NCI-H2107 treated with DMSO at 0.1 percent for 48 hours (cell line): Measurements from ENCODE around the gene TMOD2.

Experiments
- DNase-seq: peaks from one replicate; lab custom pipeline; 2025; ENCODE audit not compliant: unreplicated experiment; lab: John Stamatoyannopoulos, UW

The TMOD2 gene

GRCh38 chr15:51750792-51751696 lies at the start of gene TMOD2:
Gene TMOD2 (plus strand): TSS chr15:51751597. CDS start chr15:51766442, 14,845 bp downstream.
- DNase-seq = peak; percentile 19

- DNase-seq = no peak
Measured at GRCh38 chr15:51702710-51703109, 48.7 kb upstream of the TMOD2 start.

GRCh38 chr15:51706291-51706690 lies 45.1 kb upstream of the TMOD2 start:
- DNase-seq = no peak

- no peak for DNase-seq
Measured at GRCh38 chr15:51706926-51707608, 44.3 kb upstream of the TMOD2 start.

GRCh38 chr15:51708013-51708412 lies 43.4 kb upstream of the TMOD2 start:
- no peak for DNase-seq

- no peak for DNase-seq
Measured at GRCh38 chr15:51709031-51709430, 42.4 kb upstream of the TMOD2 start.

GRCh38 chr15:51714162-51714561 lies 37.2 kb upstream of the TMOD2 start:
- DNase-seq = no peak

GRCh38 chr15:51714911-51715310 lies 36.5 kb upstream of the TMOD2 start:
- no peak for DNase-seq

GRCh38 chr15:51718219-51718618 lies 33.2 kb upstream of the TMOD2 start:
- DNase-seq = peak; percentile 37

- no peak for DNase-seq
Measured at GRCh38 chr15:51718746-51719145, 32.7 kb upstream of the TMOD2 start.

GRCh38 chr15:51720201-51720995 lies 31.0 kb upstream of the TMOD2 start:
- no peak for DNase-seq

GRCh38 chr15:51721199-51721960 lies 30.0 kb upstream of the TMOD2 start:
- DNase-seq = no peak

- no peak for DNase-seq
Measured at GRCh38 chr15:51724199-51724598, 27.2 kb upstream of the TMOD2 start.

- DNase-seq = no peak
Measured at GRCh38 chr15:51724673-51725072, 26.7 kb upstream of the TMOD2 start.

GRCh38 chr15:51726302-51727073 lies 24.9 kb upstream of the TMOD2 start:
- peak; percentile 72 for DNase-seq

GRCh38 chr15:51727141-51727897 lies 24.1 kb upstream of the TMOD2 start:
- DNase-seq = no peak

GRCh38 chr15:51731549-51732267 lies 19.7 kb upstream of the TMOD2 start:
- peak; percentile 53 for DNase-seq

GRCh38 chr15:51732646-51733045 lies 18.8 kb upstream of the TMOD2 start:
- no peak for DNase-seq
